OCI-LY7 (cell line): ENCODE measurements around the gene SIGLEC9. TPM values are rescaled to one million over a fixed set of nuclear protein-coding genes. Genes with fewer than 3 reads are reported as not detected.

ENCODE experiments used
- BruUV-seq: library from RNA; stranded (reverse); fragments of 400-500 nt; replicated peaks from 2 replicates; lab custom pipeline; 2021; lab: Mats Ljungman, UMichigan
- CTCF ChIA-PET: fragments of 300-600 bp; sonication (Branson Sonifier 250); formaldehyde crosslinking; loops from one replicate; lab custom pipeline; 2022; ENCODE audit warnings: antibody characterized with exemption; ENCODE audit not compliant: unreplicated experiment; lab: Charles Lee
- POLR2A ChIA-PET: fragments of 300-600 bp; sonication (Branson Sonifier 250); formaldehyde crosslinking; loops from one replicate; lab custom pipeline; 2022; ENCODE audit warnings: antibody characterized with exemption; lab: Charles Lee
- DNase-seq: peaks from one replicate; pipeline ENCODE4 v3.0.0-alpha.2; 2015; ENCODE audit warnings: low spot score
- H2AFZ ChIP-seq: fragments of 200-600 bp; sonication (generic), shearing (Covaris generic); 2 replicates; pipeline ENCODE4 v1.6.1; 2014; ENCODE audit warnings: mild to moderate bottlenecking, antibody characterized with exemption, low read length, moderate library complexity
- H3K27ac ChIP-seq: fragments of 200-600 bp; sonication (generic); 2 replicates; pipeline ENCODE4 v1.5.1; 2014; ENCODE audit warnings: mixed run types, low read depth, mild to moderate bottlenecking, moderate library complexity, low read length, inconsistent platforms; ENCODE audit not compliant: poor library complexity, severe bottlenecking
- H3K36me3 ChIP-seq: fragments of 200-600 bp; sonication (generic); 2 replicates; pipeline ENCODE4 v1.6.1; 2014; ENCODE audit warnings: mild to moderate bottlenecking, antibody characterized with exemption, low read length, moderate library complexity, mixed read lengths; ENCODE audit not compliant: insufficient read depth
- H3K4me1 ChIP-seq: fragments of 200-600 bp; sonication (generic); 2 replicates; pipeline ENCODE4 v1.5.1; 2014; ENCODE audit warnings: mild to moderate bottlenecking, low read length; ENCODE audit not compliant: insufficient read depth, poor library complexity, severe bottlenecking
- H3K4me2 ChIP-seq: fragments of 200-600 bp; sonication (generic); 2 replicates; pipeline ENCODE4 v1.6.1; 2014; ENCODE audit warnings: mild to moderate bottlenecking, low read length
- H3K4me3 ChIP-seq: fragments of 200-600 bp; sonication (generic); 2 replicates; pipeline ENCODE4 v1.5.1; 2014; ENCODE audit warnings: mild to moderate bottlenecking, low read depth, low read length; ENCODE audit not compliant: poor library complexity, severe bottlenecking
- H3K79me2 ChIP-seq: fragments of 200-600 bp; sonication (generic); 2 replicates; pipeline ENCODE4 v1.6.1; 2016; ENCODE audit warnings: low read depth, mild to moderate bottlenecking, low read length, moderate library complexity, mixed read lengths; ENCODE audit not compliant: insufficient read depth
- H3K9me2 ChIP-seq: fragments of 200-600 bp; sonication (generic); 2 replicates; pipeline ENCODE4 v1.6.1; 2016; ENCODE audit warnings: mild to moderate bottlenecking, low read length, mixed read lengths; ENCODE audit not compliant: insufficient read depth
- H3K9me3 ChIP-seq: fragments of 200-600 bp; sonication (generic); 2 replicates; pipeline ENCODE4 v1.6.1; 2014; ENCODE audit warnings: mild to moderate bottlenecking, mixed run types, low read length, mixed read lengths
- H4K20me1 ChIP-seq: fragments of 200-600 bp; sonication (generic); 2 replicates; pipeline ENCODE4 v1.6.1; 2014; ENCODE audit warnings: mild to moderate bottlenecking, antibody characterized with exemption, low read length, moderate library complexity, mixed read lengths; ENCODE audit not compliant: insufficient read depth
- CTCF ChIP-seq: fragments of 200-600 bp; sonication (generic); conservative IDR thresholded peaks from 2 replicates; pipeline ENCODE4 v1.5.1; 2014; ENCODE audit warnings: mild to moderate bottlenecking, antibody characterized with exemption, low read length, moderate library complexity, mixed read lengths
- EZH2phosphoT487 ChIP-seq: fragments of 200-600 bp; sonication (generic); IDR thresholded peaks from 2 replicates; pipeline ENCODE4 v1.6.1; 2018; ENCODE audit warnings: low read depth, borderline replicate concordance, mild to moderate bottlenecking, mixed run types, antibody characterized with exemption, low read length, moderate library complexity, mixed read lengths
- intact Hi-C: fragments of 100-400 bp; cut with micrococcal nuclease; formaldehyde crosslinking; loops from one replicate; pipeline ENCODE4 v1.10.0; 2022; ENCODE audit not compliant: unreplicated experiment
- total RNA-seq, 2 experiments: library from RNA; depleted of rRNA in 1 of 2; stranded (reverse); fragments of >200 nt in 1 of 2; shearing (Covaris generic) in 1 of 2; gene quantifications; 2 replicates each; pipeline ENCODE4 v1.2.3, GENCODE V29; 2014 to 2022

SIGLEC9 gene
- total RNA-seq, 2 experiments from 2014 or later: not detected

- Histone ChIP-seq H3K4me1 (no peaks in the 10 kb centered on the region), H4K20me1 (no peaks in the 10 kb centered on the region), H3K27ac (no peak overlapping the region), H3K9me2 (no peaks in the 10 kb centered on the region), H3K79me2 (no peaks in the 10 kb centered on the region), H3K36me3 (peaks cover 19% of the 10 kb centered on the region), H3K9me3 (no peaks in the 10 kb centered on the region), H3K4me3 (no peak overlapping the region), H2AFZ (no peak overlapping the region), H3K4me2 (no peak overlapping the region)
- ChIA-PET POLR2A (no interaction called here), CTCF (interaction anchor here (0.6 kb wide), 1 partner anchor 1330 kb away, joined by 4 read pairs; the partner anchor contains the start of gene AP2A1)
- TF ChIP-seq EZH2phosphoT487: no peak
- TF ChIP-seq CTCF: no peak; the same call in 1 of the 2 replicates
- BruUV-seq: TSS peak; percentile 64
- intact Hi-C loops: no loop called here
- no peak for DNase-seq
Observed at GRCh38 chr19:51096473-51097165, 28.1 kb upstream of the SIGLEC9 start.

GRCh38 chr19:51097166-51097738, 27.5 kb upstream of the SIGLEC9 start:
- H3K79me2 ChIP-seq: no peaks in the 10 kb centered on the region
- H2AFZ ChIP-seq: no peak overlapping the region
- H3K36me3 ChIP-seq: peaks cover 20% of the 10 kb centered on the region
- no peak overlapping the region for H3K27ac ChIP-seq
- TF ChIP-seq EZH2phosphoT487 (no peak), CTCF (peak; percentile 80)
- H3K9me3 ChIP-seq: no peaks in the 10 kb centered on the region
- DNase-seq: peak; percentile 65
- H3K4me3 ChIP-seq: no peak overlapping the region
- no peaks in the 10 kb centered on the region for H4K20me1 ChIP-seq
- H3K4me2 ChIP-seq: no peak overlapping the region
- ChIA-PET CTCF (interaction anchor here (0.6 kb wide), 1 partner anchor 1330 kb away, joined by 4 read pairs; the partner anchor contains the start of gene AP2A1), POLR2A (no interaction called here)
- intact Hi-C loops: no loop called here
- no peaks in the 10 kb centered on the region for H3K9me2 ChIP-seq
- H3K4me1 ChIP-seq: no peaks in the 10 kb centered on the region
- BruUV-seq: no TSS peak

GRCh38 chr19:51097796-51098195, 26.9 kb upstream of the SIGLEC9 start:
- Histone ChIP-seq H3K9me3 (no peaks in the 10 kb centered on the region), H3K27ac (no peak overlapping the region), H3K4me2 (no peak overlapping the region), H3K4me3 (no peak overlapping the region), H3K36me3 (peaks cover 26% of the 10 kb centered on the region), H3K79me2 (no peaks in the 10 kb centered on the region), H3K9me2 (no peaks in the 10 kb centered on the region), H2AFZ (no peak overlapping the region), H4K20me1 (no peaks in the 10 kb centered on the region), H3K4me1 (no peaks in the 10 kb centered on the region)
- ChIA-PET POLR2A (no interaction called here), CTCF (no interaction called here)
- no peak for TF ChIP-seq CTCF
- TF ChIP-seq EZH2phosphoT487: no peak
- intact Hi-C loops: no loop called here
- no peak for DNase-seq
- BruUV-seq: no TSS peak
